Glutamatergic neuron (in vitro differentiated cells): ENCODE measurements around the gene KANK4. TPM values are rescaled to one million over a fixed set of nuclear protein-coding genes. Genes with fewer than 3 reads are reported as not detected.

ENCODE experiments used
- DNase-seq: peaks from one replicate; pipeline ENCODE4 v3.0.0; 2022
- H3K27ac Mint-ChIP-seq: one replicate; pipeline ENCODE4 v1.8.0; 2020; ENCODE audit warnings: mild to moderate bottlenecking, mixed read lengths, inconsistent platforms; ENCODE audit not compliant: unreplicated experiment
- H3K27me3 Mint-ChIP-seq: one replicate; pipeline ENCODE4 v1.8.0; 2020; ENCODE audit warnings: mild to moderate bottlenecking, moderate library complexity, mixed read lengths, inconsistent platforms; ENCODE audit not compliant: unreplicated experiment
- H3K36me3 Mint-ChIP-seq: one replicate; pipeline ENCODE4 v1.8.0; 2020; ENCODE audit warnings: mild to moderate bottlenecking, mixed read lengths, inconsistent platforms; ENCODE audit not compliant: unreplicated experiment
- H3K4me1 Mint-ChIP-seq: one replicate; pipeline ENCODE4 v1.8.0; 2020; ENCODE audit warnings: mild to moderate bottlenecking, low read depth, mixed read lengths, inconsistent platforms; ENCODE audit not compliant: unreplicated experiment
- H3K4me3 Mint-ChIP-seq: one replicate; pipeline ENCODE4 v1.8.0; 2020; ENCODE audit warnings: mild to moderate bottlenecking, mixed read lengths, inconsistent platforms; ENCODE audit not compliant: unreplicated experiment
- H3K9me3 Mint-ChIP-seq: one replicate; pipeline ENCODE4 v1.8.0; 2020; ENCODE audit warnings: mild to moderate bottlenecking, moderate library complexity, mixed read lengths, inconsistent platforms; ENCODE audit not compliant: unreplicated experiment
- total RNA-seq: library from RNA; stranded (reverse); fragmentation: NEBNext Ultra II Directional; extraction: Animal tissue kit (Norgen Biotek cat#: 25700); gene quantifications from one replicate; pipeline ENCODE4 v1.2.1, GENCODE V29; 2021; ENCODE audit not compliant: unreplicated experiment
- TF ChIP-seq, protein P1 (sequence below): fragments of 200-600 bp; sonication (generic); IDR thresholded peaks from one replicate; pipeline ENCODE4 v1.5.0; 2021; ENCODE audit not compliant: partially characterized antibody, unreplicated experiment

Gene KANK4
- total RNA-seq, 1 donor from 2014 or later = not detected

DNA sequence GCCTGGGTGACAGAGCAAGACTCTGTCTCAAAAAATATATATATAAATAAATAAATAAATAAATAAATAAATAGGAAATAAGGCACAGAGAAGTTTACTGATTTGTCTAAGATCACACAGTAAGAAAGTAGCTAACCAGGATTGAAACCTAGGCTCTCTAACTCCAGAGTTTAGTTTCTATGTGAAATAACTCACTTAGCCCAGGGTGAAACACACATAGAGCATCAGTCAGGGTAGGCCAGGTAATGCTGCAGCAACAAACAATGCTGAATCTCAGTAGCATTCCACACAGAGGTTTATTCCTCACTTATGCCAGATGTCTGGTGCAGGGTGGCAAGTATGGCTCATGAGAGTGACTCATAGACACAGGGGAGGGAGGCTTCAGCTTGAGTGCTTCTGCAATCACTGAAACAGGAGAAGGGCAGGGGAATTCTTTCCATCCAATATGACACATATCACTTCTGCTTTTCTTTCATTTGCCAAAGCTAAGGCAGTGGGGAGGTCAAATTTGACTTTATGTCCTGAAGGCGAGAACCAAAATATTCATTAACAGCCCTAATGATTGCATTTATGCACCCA lies 37.1 kb upstream of the KANK4 start:
- H3K27ac Mint-ChIP-seq = no peak overlapping the region
- H3K27me3 Mint-ChIP-seq = peaks cover 2% of the 10 kb centered on the region
- no peak overlapping the region for H3K4me3 Mint-ChIP-seq
- no peak for DNase-seq
- H3K9me3 Mint-ChIP-seq = no peaks in the 10 kb centered on the region
- H3K4me1 Mint-ChIP-seq = no peaks in the 10 kb centered on the region
- TF ChIP-seq, protein P1, sequence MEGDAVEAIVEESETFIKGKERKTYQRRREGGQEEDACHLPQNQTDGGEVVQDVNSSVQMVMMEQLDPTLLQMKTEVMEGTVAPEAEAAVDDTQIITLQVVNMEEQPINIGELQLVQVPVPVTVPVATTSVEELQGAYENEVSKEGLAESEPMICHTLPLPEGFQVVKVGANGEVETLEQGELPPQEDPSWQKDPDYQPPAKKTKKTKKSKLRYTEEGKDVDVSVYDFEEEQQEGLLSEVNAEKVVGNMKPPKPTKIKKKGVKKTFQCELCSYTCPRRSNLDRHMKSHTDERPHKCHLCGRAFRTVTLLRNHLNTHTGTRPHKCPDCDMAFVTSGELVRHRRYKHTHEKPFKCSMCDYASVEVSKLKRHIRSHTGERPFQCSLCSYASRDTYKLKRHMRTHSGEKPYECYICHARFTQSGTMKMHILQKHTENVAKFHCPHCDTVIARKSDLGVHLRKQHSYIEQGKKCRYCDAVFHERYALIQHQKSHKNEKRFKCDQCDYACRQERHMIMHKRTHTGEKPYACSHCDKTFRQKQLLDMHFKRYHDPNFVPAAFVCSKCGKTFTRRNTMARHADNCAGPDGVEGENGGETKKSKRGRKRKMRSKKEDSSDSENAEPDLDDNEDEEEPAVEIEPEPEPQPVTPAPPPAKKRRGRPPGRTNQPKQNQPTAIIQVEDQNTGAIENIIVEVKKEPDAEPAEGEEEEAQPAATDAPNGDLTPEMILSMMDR = no peak
- no peaks in the 10 kb centered on the region for H3K36me3 Mint-ChIP-seq

DNA sequence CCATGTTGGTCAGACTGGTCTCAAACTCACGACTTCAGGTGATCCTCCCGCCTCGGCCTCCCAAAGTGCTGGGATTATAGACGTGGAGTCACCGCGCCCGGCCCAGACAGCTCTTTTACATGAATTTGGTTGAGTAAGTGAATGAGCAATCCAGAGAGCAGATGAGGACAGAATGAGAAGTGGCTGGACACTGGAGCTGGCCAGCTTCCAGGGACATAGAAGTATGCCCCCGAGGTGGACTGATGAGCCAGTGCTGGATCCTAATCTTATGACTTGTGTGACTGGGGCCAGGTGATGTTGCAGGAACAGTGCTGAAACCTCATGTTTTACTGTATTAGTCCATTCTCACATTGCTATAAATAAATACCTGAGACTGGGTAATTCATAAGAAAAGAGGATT lies 35.9 kb upstream of the KANK4 start:
- Mint-ChIP-seq H3K36me3 (no peaks in the 10 kb centered on the region), H3K27ac (no peak overlapping the region), H3K27me3 (peaks cover 2% of the 10 kb centered on the region), H3K4me3 (no peak overlapping the region), H3K9me3 (no peaks in the 10 kb centered on the region), H3K4me1 (no peaks in the 10 kb centered on the region)
- DNase-seq = no peak
- TF ChIP-seq, protein P1 = no peak

DNA sequence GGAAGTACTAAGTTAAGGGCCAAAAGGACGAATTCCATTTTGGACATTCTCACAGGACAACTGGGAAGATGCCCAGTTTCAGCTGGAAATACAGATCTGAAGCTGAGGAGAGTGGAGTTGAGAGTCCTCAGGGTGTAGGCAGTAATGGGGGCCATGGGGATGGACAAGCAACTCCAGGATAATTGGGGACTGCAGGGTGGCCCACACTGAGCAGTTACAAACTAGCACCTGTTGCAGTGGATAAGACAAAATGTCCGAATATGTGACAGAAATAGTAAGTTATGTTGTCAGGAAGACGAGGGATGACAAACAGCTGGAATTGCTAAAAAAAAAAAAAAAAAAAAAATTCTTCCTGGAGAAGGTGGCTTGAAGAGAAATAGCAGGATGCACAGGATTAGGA lies 34.6 kb upstream of the KANK4 start:
- Mint-ChIP-seq H3K36me3 (no peaks in the 10 kb centered on the region), H3K27ac (no peak overlapping the region), H3K27me3 (peaks cover 2% of the 10 kb centered on the region), H3K4me3 (no peak overlapping the region), H3K4me1 (no peaks in the 10 kb centered on the region), H3K9me3 (no peaks in the 10 kb centered on the region)
- TF ChIP-seq, protein P1 = no peak
- DNase-seq = no peak

DNA sequence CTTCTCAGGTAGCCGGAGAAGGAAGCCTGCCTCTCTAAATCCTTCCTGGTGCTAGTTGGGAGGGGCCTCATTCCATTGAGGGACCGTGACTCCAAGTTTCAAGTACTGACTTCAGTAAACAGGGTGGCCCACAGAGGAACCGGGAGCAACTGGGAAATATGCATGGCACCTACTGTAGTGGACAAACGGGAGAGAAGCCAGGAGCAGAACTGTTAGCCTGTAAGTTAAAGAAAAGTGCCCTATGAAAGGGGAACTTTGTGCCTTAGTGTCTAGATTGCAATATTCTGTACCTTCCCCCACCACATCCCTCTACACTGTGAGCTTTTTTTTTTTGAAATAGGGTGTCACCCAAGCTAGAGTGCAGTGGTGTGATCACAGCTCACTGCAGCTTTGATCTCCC lies 33.2 kb upstream of the KANK4 start:
- DNase-seq = no peak
- Mint-ChIP-seq H3K36me3 (no peaks in the 10 kb centered on the region), H3K4me3 (no peak overlapping the region), H3K27me3 (peaks cover 2% of the 10 kb centered on the region), H3K27ac (no peak overlapping the region), H3K4me1 (no peaks in the 10 kb centered on the region), H3K9me3 (no peaks in the 10 kb centered on the region)
- TF ChIP-seq, protein P1 = no peak

DNA sequence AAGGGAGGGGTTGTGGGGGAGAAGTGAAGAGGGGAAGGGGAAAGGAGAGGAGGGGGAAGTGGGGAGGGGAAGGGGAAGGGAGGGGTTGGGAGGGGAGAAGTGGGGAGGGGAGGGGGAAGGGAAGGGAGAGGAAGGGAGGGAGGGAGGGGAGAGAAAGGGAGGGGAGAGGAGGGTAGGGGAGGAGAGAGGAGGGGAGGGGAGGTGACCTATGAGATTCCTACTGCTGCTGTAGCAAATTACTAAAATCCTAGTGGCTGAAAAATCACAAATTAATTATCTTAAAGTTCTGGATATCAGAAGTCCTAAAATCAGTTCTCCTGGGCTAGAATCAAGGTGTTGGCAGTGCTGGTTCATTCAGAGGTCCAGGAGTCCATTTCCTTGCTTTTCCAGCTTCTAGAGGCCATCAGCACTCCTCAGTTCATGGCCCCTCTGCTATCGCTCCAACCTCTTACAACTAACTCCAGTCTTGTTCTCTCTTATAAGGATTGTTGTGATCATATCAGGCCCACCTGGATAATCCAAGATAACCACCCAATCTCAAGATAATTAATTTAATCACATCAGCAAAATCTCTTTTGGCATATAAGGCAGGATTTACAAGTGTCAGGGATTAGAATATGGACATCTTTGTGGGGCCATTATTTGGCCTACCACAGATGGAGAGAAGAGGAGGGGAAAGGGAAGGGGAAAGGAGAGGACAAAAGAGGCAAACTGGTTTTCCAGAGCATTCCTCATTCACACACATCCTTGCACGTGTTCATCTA lies 30.4 kb upstream of the KANK4 start:
- Mint-ChIP-seq H3K36me3 (no peaks in the 10 kb centered on the region), H3K27ac (no peak overlapping the region), H3K4me3 (no peak overlapping the region), H3K4me1 (no peaks in the 10 kb centered on the region), H3K9me3 (no peaks in the 10 kb centered on the region), H3K27me3 (peaks cover 2% of the 10 kb centered on the region)
- TF ChIP-seq, protein P1 = no peak
- no peak for DNase-seq
